ACC112 (cell line): ENCODE measurements around the gene FAM240B.

ENCODE experiments used
- H2AFZ ChIP-seq: fragments of 200-600 bp; sonication (generic); one replicate; pipeline ENCODE4 v1.6.0; 2017; ENCODE audit warnings: antibody characterized with exemption, low read length; ENCODE audit not compliant: unreplicated experiment
- H3K27ac ChIP-seq: fragments of 200-600 bp; sonication (generic); 2 replicates; pipeline ENCODE4 v1.5.1; 2014; ENCODE audit warnings: low read depth, mild to moderate bottlenecking, antibody characterized with exemption, low read length, moderate library complexity
- H3K27me3 ChIP-seq: fragments of 200-600 bp; sonication (generic); 2 replicates; pipeline ENCODE4 v1.6.1; 2014; ENCODE audit warnings: mild to moderate bottlenecking, antibody characterized with exemption, low read length, moderate library complexity, mixed read lengths; ENCODE audit not compliant: insufficient read depth
- H3K36me3 ChIP-seq: fragments of 200-600 bp; sonication (generic); 2 replicates; pipeline ENCODE4 v1.6.1; 2016; ENCODE audit warnings: mild to moderate bottlenecking, antibody characterized with exemption, low read length, moderate library complexity, mixed read lengths; ENCODE audit not compliant: insufficient read depth
- H3K4me1 ChIP-seq: fragments of 200-600 bp; sonication (generic); one replicate; pipeline ENCODE4 v1.6.1; 2016; ENCODE audit warnings: low read length, mixed read lengths; ENCODE audit not compliant: insufficient read depth, unreplicated experiment, control insufficient read depth
- H3K4me3 ChIP-seq: fragments of 200-600 bp; sonication (generic); 2 replicates; pipeline ENCODE4 v1.5.1; 2014; ENCODE audit warnings: mild to moderate bottlenecking, low read depth, low read length
- H3K79me2 ChIP-seq: fragments of 200-600 bp; sonication (generic); one replicate; pipeline ENCODE4 v1.6.0; 2016; ENCODE audit warnings: low read length; ENCODE audit not compliant: control insufficient read depth, unreplicated experiment, insufficient read depth

Gene FAM240B

GRCh38 chr9:38671748-38672147 lies 48.2 kb downstream of the FAM240B start:
- Histone ChIP-seq H3K79me2 (no peaks in the 10 kb centered on the region), H3K4me1 (no peaks in the 10 kb centered on the region), H3K27me3 (no peaks in the 10 kb centered on the region), H3K4me3 (no peak overlapping the region), H3K36me3 (no peaks in the 10 kb centered on the region), H2AFZ (no peak overlapping the region), H3K27ac (no peak overlapping the region)

- no peak overlapping the region for H3K4me3 ChIP-seq
- no peaks in the 10 kb centered on the region for H3K27me3 ChIP-seq
- H3K27ac ChIP-seq, result no peak overlapping the region
- H3K36me3 ChIP-seq, result no peaks in the 10 kb centered on the region
- H2AFZ ChIP-seq, result no peak overlapping the region
- no peaks in the 10 kb centered on the region for H3K4me1 ChIP-seq
- no peaks in the 10 kb centered on the region for H3K79me2 ChIP-seq
These were observed 48.6 kb downstream of the FAM240B start for GRCh38 chr9:38671372-38671731.

- H3K79me2 ChIP-seq, result no peaks in the 10 kb centered on the region
- H3K4me1 ChIP-seq, result no peaks in the 10 kb centered on the region
- H3K27ac ChIP-seq, result no peak overlapping the region
- no peak overlapping the region for H2AFZ ChIP-seq
- H3K4me3 ChIP-seq, result no peak overlapping the region
- H3K27me3 ChIP-seq, result no peaks in the 10 kb centered on the region
- no peaks in the 10 kb centered on the region for H3K36me3 ChIP-seq
These were observed 49.2 kb downstream of the FAM240B start for GRCh38 chr9:38670542-38671371.

- no peak overlapping the region for H3K4me3 ChIP-seq
- H3K36me3 ChIP-seq, result no peaks in the 10 kb centered on the region
- no peak overlapping the region for H3K27ac ChIP-seq
- H2AFZ ChIP-seq, result no peak overlapping the region
- H3K4me1 ChIP-seq, result no peaks in the 10 kb centered on the region
- no peaks in the 10 kb centered on the region for H3K79me2 ChIP-seq
- no peaks in the 10 kb centered on the region for H3K27me3 ChIP-seq
These were observed 51.0 kb downstream of the FAM240B start for GRCh38 chr9:38668791-38669466.

GRCh38 chr9:38662763-38663593 lies 57.0 kb downstream of the FAM240B start:
- Histone ChIP-seq H3K4me3 (no peak overlapping the region), H3K36me3 (no peaks in the 10 kb centered on the region), H2AFZ (no peak overlapping the region), H3K27ac (no peak overlapping the region), H3K4me1 (no peaks in the 10 kb centered on the region), H3K79me2 (no peaks in the 10 kb centered on the region), H3K27me3 (no peaks in the 10 kb centered on the region; the same call in 1 of the 2 replicates)

GRCh38 chr9:38659538-38659937 lies 60.4 kb downstream of the FAM240B start:
- Histone ChIP-seq H2AFZ (no peak overlapping the region), H3K4me1 (no peaks in the 10 kb centered on the region), H3K36me3 (no peaks in the 10 kb centered on the region)

GRCh38 chr9:38656896-38657295 lies 63.0 kb downstream of the FAM240B start:
- peaks cover 33% of the 10 kb centered on the region; the same call in 1 of the 2 replicates for H3K27me3 ChIP-seq
- no peaks in the 10 kb centered on the region for H3K36me3 ChIP-seq
- no peak overlapping the region for H2AFZ ChIP-seq
- H3K4me1 ChIP-seq, result no peaks in the 10 kb centered on the region
- no peak overlapping the region for H3K4me3 ChIP-seq
- no peaks in the 10 kb centered on the region for H3K79me2 ChIP-seq
- H3K27ac ChIP-seq, result no peak overlapping the region

More at GRCh38 chr9:38659538-38659937, 60.4 kb downstream of the FAM240B start:
- H3K27ac ChIP-seq, result no peak overlapping the region
- peaks cover 23% of the 10 kb centered on the region for H3K27me3 ChIP-seq
- no peaks in the 10 kb centered on the region for H3K79me2 ChIP-seq
- no peak overlapping the region for H3K4me3 ChIP-seq

GRCh38 chr9:38652486-38652885 lies 67.4 kb downstream of the FAM240B start:
- Histone ChIP-seq H3K27ac (no peak overlapping the region), H3K4me1 (no peaks in the 10 kb centered on the region), H3K79me2 (no peaks in the 10 kb centered on the region), H3K27me3 (peaks cover 33% of the 10 kb centered on the region; the same call in 1 of the 2 replicates), H3K4me3 (no peak overlapping the region), H3K36me3 (no peaks in the 10 kb centered on the region), H2AFZ (no peak overlapping the region)

- Histone ChIP-seq H3K79me2 (no peaks in the 10 kb centered on the region), H3K27me3 (peaks cover 32% of the 10 kb centered on the region; the same call in 1 of the 2 replicates), H3K27ac (no peak overlapping the region), H3K4me1 (no peaks in the 10 kb centered on the region), H3K4me3 (no peak overlapping the region), H3K36me3 (no peaks in the 10 kb centered on the region), H2AFZ (no peak overlapping the region)
These were observed 67.9 kb downstream of the FAM240B start for GRCh38 chr9:38652044-38652443.

GRCh38 chr9:38651400-38652042 lies 68.4 kb downstream of the FAM240B start:
- no peak overlapping the region for H2AFZ ChIP-seq
- H3K79me2 ChIP-seq, result no peaks in the 10 kb centered on the region
- H3K27me3 ChIP-seq, result peaks cover 26% of the 10 kb centered on the region; the same call in 1 of the 2 replicates
- no peaks in the 10 kb centered on the region for H3K36me3 ChIP-seq
- H3K4me3 ChIP-seq, result no peak overlapping the region
- no peak overlapping the region for H3K27ac ChIP-seq
- no peaks in the 10 kb centered on the region for H3K4me1 ChIP-seq
